ENCODE results near the gene OTUD4.

- no peak for TF ChIP-seq POLR2AphosphoS5 (IDR thresholded peaks at IDR 0.05; ENCODE audit: borderline replicate concordance, low read depth, low read length)
- no peak for TF ChIP-seq EZH2 (IDR thresholded peaks at IDR 0.05)
- no peak for TF ChIP-seq FOXP2 (optimal IDR thresholded peaks at IDR 0.05; ENCODE audit: control extremely low read depth, extremely low read length, insufficient read depth)
Measured at GRCh38 chr4:145176641-145177432, 3.6 kb downstream of the OTUD4 start.
